MCF 10A (cell line): Measurements from ENCODE around the gene BRSK1. TPM values are rescaled to one million over a fixed set of nuclear protein-coding genes. Genes with fewer than 3 reads are reported as not detected.
A peak's percentile ranks its signal among the peaks of the same experiment; 100 is the strongest.

ENCODE experiments used
- BruUV-seq: library from RNA; stranded (reverse); fragments of 400-500 nt; replicated peaks from 2 replicates; lab custom pipeline; 2021; lab: Mats Ljungman, UMichigan
- CTCF ChIA-PET: fragments of 300-600 bp; sonication (Branson Sonifier 250); formaldehyde crosslinking; extraction: SDS; loops from one replicate; lab custom pipeline; 2021; ENCODE audit warnings: antibody characterized with exemption, inconsistent platforms; lab: Yijun Ruan, JAX
- POLR2A ChIA-PET: fragments of 300-600, 350-650 bp; sonication (Branson Sonifier 250); formaldehyde crosslinking; extraction: SDS; loops from one replicate; lab custom pipeline; 2020; ENCODE audit warnings: antibody characterized with exemption, inconsistent platforms; lab: Yijun Ruan, JAX
- DNase-seq: peaks from one replicate; pipeline ENCODE4 v3.0.0-alpha.2; 2018; ENCODE audit not compliant: unreplicated experiment
- H3K27ac Mint-ChIP-seq: one replicate; pipeline ENCODE4 v1.8.0; 2022; ENCODE audit warnings: mild to moderate bottlenecking, low read depth, mixed read lengths; ENCODE audit not compliant: unreplicated experiment
- H3K27me3 Mint-ChIP-seq: one replicate; pipeline ENCODE4 v1.8.0; 2022; ENCODE audit warnings: mixed read lengths; ENCODE audit not compliant: insufficient read depth, unreplicated experiment
- H3K36me3 Mint-ChIP-seq: one replicate; pipeline ENCODE4 v1.8.0; 2022; ENCODE audit warnings: mild to moderate bottlenecking, moderate library complexity, mixed read lengths; ENCODE audit not compliant: insufficient read depth, unreplicated experiment
- H3K4me1 Mint-ChIP-seq: one replicate; pipeline ENCODE4 v1.8.0; 2022; ENCODE audit warnings: mixed read lengths; ENCODE audit not compliant: insufficient read depth, unreplicated experiment
- H3K4me3 Mint-ChIP-seq: one replicate; pipeline ENCODE4 v1.8.0; 2022; ENCODE audit warnings: mild to moderate bottlenecking, moderate library complexity, mixed read lengths; ENCODE audit not compliant: unreplicated experiment
- H3K9me3 Mint-ChIP-seq: one replicate; pipeline ENCODE4 v1.8.0; 2022; ENCODE audit warnings: mixed read lengths; ENCODE audit not compliant: unreplicated experiment
- CTCF ChIP-seq: fragments of 200-600 bp; IDR thresholded peaks from one replicate; pipeline ENCODE4 v1.8.0; 2022; ENCODE audit warnings: antibody characterized with exemption, mild to moderate bottlenecking; ENCODE audit not compliant: unreplicated experiment
- intact Hi-C: fragments of 100-400 bp; cut with micrococcal nuclease; formaldehyde crosslinking; loops from 2 replicates; pipeline ENCODE4 v1.14.1; 2022
- microRNA-seq: library from miRNA; unstranded; fragments of <30 nt; microRNA quantifications from one replicate; pipeline ENCODE4 v1.2.0, GENCODE V29; 2022
- total RNA-seq: library from RNA; stranded (reverse); gene quantifications from 2 replicates; pipeline ENCODE4 v1.2.3, GENCODE V29; 2022

BRSK1 gene
- total RNA-seq, 1 experiment from 2014 or later, result 5.1 TPM

DNA sequence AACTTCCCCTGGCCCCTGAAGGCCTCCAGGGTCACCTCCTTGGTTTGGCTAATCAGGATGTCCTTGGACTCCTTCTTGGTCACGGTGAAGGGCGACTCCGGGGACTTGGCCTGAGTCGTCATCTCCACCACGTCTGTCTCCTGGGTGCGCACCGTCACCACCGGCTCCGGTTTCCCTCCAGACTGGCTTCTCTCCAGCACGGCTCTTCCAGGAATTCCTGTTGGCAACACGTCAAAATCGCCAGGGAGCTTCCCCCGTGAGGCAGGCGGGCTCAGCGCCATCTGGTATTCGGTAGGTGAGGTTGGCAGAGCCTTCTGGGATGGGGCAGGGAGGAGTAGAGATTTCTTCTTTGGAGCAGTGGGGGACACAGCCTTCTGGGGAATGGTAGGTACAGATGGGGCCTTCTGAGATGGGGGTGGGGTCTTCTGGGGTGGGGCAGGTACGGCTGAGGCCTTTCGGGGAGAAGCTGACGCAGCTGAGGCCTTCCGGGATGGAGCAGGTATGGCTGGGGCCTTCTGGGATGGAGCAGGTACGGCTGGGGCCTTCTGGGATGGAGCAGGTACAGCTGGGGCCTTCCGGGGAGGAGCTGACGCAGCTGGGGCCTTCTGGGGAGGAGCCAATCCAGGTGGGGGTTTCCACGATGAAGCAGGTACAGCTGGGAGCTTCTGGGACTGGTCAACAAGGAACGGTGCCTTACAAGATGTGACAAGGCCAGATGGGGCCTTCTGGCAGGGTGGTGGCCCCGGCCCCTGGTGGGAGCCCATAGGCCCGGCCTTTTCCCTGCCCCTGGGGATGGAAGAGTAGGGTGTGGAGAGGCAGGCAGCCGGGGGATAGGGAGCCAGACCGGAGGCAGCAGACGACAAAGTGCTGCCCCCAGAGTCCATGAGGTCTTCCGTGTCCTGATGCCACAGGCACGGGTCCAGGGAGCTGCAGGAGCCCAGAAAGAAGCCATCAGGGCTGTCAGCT lies 75.4 kb downstream of the BRSK1 start:
- no peaks in the 10 kb centered on the region for H3K9me3 Mint-ChIP-seq
- POLR2A ChIA-PET, result interaction anchor here (1.0 to 1.6 kb wide), 3 partner anchors 14 to 100 kb away, joined by 3 to 6 read pairs (median 3); partner anchors contain the start of gene PPP6R1
- H3K4me3 Mint-ChIP-seq, result no peak overlapping the region
- H3K27ac Mint-ChIP-seq, result no peak overlapping the region
- no peaks in the 10 kb centered on the region for H3K4me1 Mint-ChIP-seq
- intact Hi-C loops, result no loop called here
- no peaks in the 10 kb centered on the region for H3K36me3 Mint-ChIP-seq
- peaks cover 13% of the 10 kb centered on the region for H3K27me3 Mint-ChIP-seq
- peak; percentile 90 for DNase-seq
- BruUV-seq, result no TSS peak
- TF ChIP-seq CTCF, result no peak
- CTCF ChIA-PET, result interaction anchor here (0.7 to 1.4 kb wide), 2 partner anchors 58 to 145 kb away, joined by 3 to 6 read pairs; no protein-coding TSS in a partner anchor

- Mint-ChIP-seq H3K27ac (no peak overlapping the region), H3K27me3 (peaks cover 13% of the 10 kb centered on the region), H3K9me3 (no peaks in the 10 kb centered on the region), H3K4me3 (no peak overlapping the region), H3K4me1 (no peaks in the 10 kb centered on the region), H3K36me3 (no peaks in the 10 kb centered on the region)
- POLR2A ChIA-PET, result interaction anchor here (1.2 kb wide), 1 partner anchor 22 kb away, joined by 3 read pairs; no protein-coding TSS in a partner anchor
- DNase-seq, result no peak
- no peak for TF ChIP-seq CTCF
- BruUV-seq, result no TSS peak
- intact Hi-C loops, result no loop called here
- CTCF ChIA-PET, result interaction anchor here (0.8 kb wide), 1 partner anchor 60 kb away, joined by 4 read pairs; no protein-coding TSS in a partner anchor
Measured at GRCh38 chr19:55360902-55361301, 77.1 kb downstream of the BRSK1 start.

Small RNA genes lying within 50 kb of the gene (microRNA-seq; reads per million reads assigned to microRNA genes)
- gene MIR6802 (1.2 reads per million), gene MIR6803 (1.7 reads per million, percentile 11 among the genes with 10 or more reads in this experiment)

Other genes starting within 250 kb of the BRSK1 start
- gene GP6, start 245.7 kb upstream of the BRSK1 start, total RNA-seq, result 0.27 TPM in 1 of 2 replicates, not detected in the other
- 20.2 and 25.8 TPM in 2 replicates for gene RDH13, start 220.8 kb upstream of the BRSK1 start, total RNA-seq
- 9.9 and 17.9 TPM in 2 replicates for gene EPS8L1, start 208.1 kb upstream of the BRSK1 start, total RNA-seq
- 76.4 and 88.6 TPM in 2 replicates for gene PPP1R12C, start 166.4 kb upstream of the BRSK1 start, total RNA-seq
- gene TNNT1, start 134.8 kb upstream of the BRSK1 start, total RNA-seq, result 32.3 and 46.8 TPM in 2 replicates
- 0.89 TPM in 1 of 2 replicates, not detected in the other for gene TNNI3, start 126.3 kb upstream of the BRSK1 start, total RNA-seq
- gene DNAAF3, start 117.4 kb upstream of the BRSK1 start, total RNA-seq, result 3.9 and 4.9 TPM in 2 replicates
- gene SYT5, start 103.7 kb upstream of the BRSK1 start, total RNA-seq, result not detected in 2 replicates
- 0.56 and 2.3 TPM in 2 replicates for gene PTPRH, start 74.5 kb upstream of the BRSK1 start, total RNA-seq
- gene TMEM86B, start 55.2 kb upstream of the BRSK1 start, total RNA-seq, result 4.2 and 4.7 TPM in 2 replicates
- gene PPP6R1, start 25.0 kb upstream of the BRSK1 start, total RNA-seq, result 70.6 and 78.9 TPM in 2 replicates
- gene HSPBP1, start 3.9 kb upstream of the BRSK1 start, total RNA-seq, result 49.2 and 53.1 TPM in 2 replicates
- not detected in 2 replicates for gene TMEM150B, start 41.3 kb downstream of the BRSK1 start, total RNA-seq
- gene KMT5C, start 55.9 kb downstream of the BRSK1 start, total RNA-seq, result 12.9 and 16.8 TPM in 2 replicates
- 0.33 and 0.93 TPM in 2 replicates for gene COX6B2, start 70.7 kb downstream of the BRSK1 start, total RNA-seq
- gene GARIN5B, start 79.3 kb downstream of the BRSK1 start, total RNA-seq, result not detected in 2 replicates
- 4.2 TPM in 2 replicates for gene IL11, start 86.5 kb downstream of the BRSK1 start, total RNA-seq
- 0.58 and 0.59 TPM in 2 replicates for gene TMEM190, start 92.8 kb downstream of the BRSK1 start, total RNA-seq
- 10.6 and 14.9 TPM in 2 replicates for gene TMEM238, start 100.3 kb downstream of the BRSK1 start, total RNA-seq
- 2,816 and 2,868 TPM in 2 replicates for gene RPL28, start 101.9 kb downstream of the BRSK1 start, total RNA-seq
- gene UBE2S, start 123.8 kb downstream of the BRSK1 start, total RNA-seq, result 331 and 345 TPM in 2 replicates
- gene SHISA7, start 159.3 kb downstream of the BRSK1 start, total RNA-seq, result not detected in 2 replicates
- 34.3 and 59.9 TPM in 2 replicates for gene ISOC2, start 177.6 kb downstream of the BRSK1 start, total RNA-seq
- gene C19orf85, start 180.8 kb downstream of the BRSK1 start, total RNA-seq, result 0.23 and 0.32 TPM in 2 replicates
- gene ZNF628, start 192.6 kb downstream of the BRSK1 start, total RNA-seq, result 6.2 and 12.1 TPM in 2 replicates
- 16.6 and 22.8 TPM in 2 replicates for gene NAT14, start 201.2 kb downstream of the BRSK1 start, total RNA-seq
- 0.33 and 0.59 TPM in 2 replicates for gene SSC5D, start 204.4 kb downstream of the BRSK1 start, total RNA-seq